ENCODE results near the gene ARIH2. TPM values are rescaled to one million over a fixed set of nuclear protein-coding genes. Genes with fewer than 3 reads are reported as not detected.

Gene ARIH2
- polyA plus RNA-seq, 1 donor (not counting 4 experiments of a cell fraction or from before 2014, with no cell fraction given) = 66.7 TPM

DNA sequence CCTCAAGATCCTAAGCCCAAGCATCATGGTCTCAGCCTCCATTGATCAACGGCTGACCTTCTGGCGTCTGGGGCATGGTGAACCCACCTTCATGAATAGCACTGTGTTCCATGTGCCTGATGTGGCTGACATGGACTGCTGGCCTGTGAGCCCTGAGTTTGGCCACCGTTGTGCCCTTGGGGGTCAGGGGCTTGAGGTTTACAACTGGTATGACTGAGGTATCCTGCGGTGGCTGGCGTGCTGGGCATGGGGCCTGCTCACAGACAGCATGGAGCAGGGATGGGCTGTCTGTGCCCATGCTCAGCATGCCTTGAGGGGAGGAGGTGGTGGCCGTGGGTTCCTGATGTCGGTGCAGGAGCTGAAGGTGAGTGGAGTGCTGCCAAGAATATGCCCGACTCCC, 96.4 kb downstream of the ARIH2 start:
- Histone ChIP-seq H3K79me2 (ENCODE audit: control insufficient read depth, insufficient read depth, low read length) (peaks cover 37% of the 10 kb centered on the region), H3K9me1 (ENCODE audit: control insufficient read depth, extremely low read depth, insufficient read depth, low read length) (peaks cover 8% of the 10 kb centered on the region), H2AFZ (ENCODE audit: control insufficient read depth, low read length) (no peak overlapping the region), H3K4me1 (ENCODE audit: control insufficient read depth, extremely low read depth, insufficient read depth, low read length) (peaks cover 28% of the 10 kb centered on the region), H3K9ac (ENCODE audit: control insufficient read depth, extremely low read depth, insufficient read depth, low read length) (no peak overlapping the region), H3K4me2 (ENCODE audit: control insufficient read depth, extremely low read depth, insufficient read depth, low read depth, low read length) (no peak overlapping the region), H3K4me3 (ENCODE audit: control insufficient read depth in 2 of 3, extremely low read depth in 1 of 3, insufficient read depth in 2 of 3, low read depth in 1 of 3, low read length in 3 of 3) (no peak overlapping the region), H3K36me3 (ENCODE audit: control insufficient read depth in 2 of 2, extremely low read depth in 1 of 2, insufficient read depth in 2 of 2, low read length in 2 of 2) (peaks cover 15 to 52% of the 10 kb centered on the region in 2 experiments), H4K20me1 (ENCODE audit: control insufficient read depth, extremely low read depth, insufficient read depth, low read length) (peaks cover 27% of the 10 kb centered on the region), H3K9me3 (ENCODE audit: control insufficient read depth, low read depth, low read length) (no peaks in the 10 kb centered on the region), H3K27ac (ENCODE audit: control insufficient read depth, insufficient read depth, low read length) (no peak overlapping the region), H3K27me3 (ENCODE audit: control insufficient read depth, extremely low read depth, insufficient read depth, low read length) (no peaks in the 10 kb centered on the region)
- dilution Hi-C loops (cut with MboI; ENCODE audit: extremely low pct_ligation_motif_present, low sequenced_read_pairs) = no loop called here
- FAIRE-seq = no peak
- TF ChIP-seq, protein P1, sequence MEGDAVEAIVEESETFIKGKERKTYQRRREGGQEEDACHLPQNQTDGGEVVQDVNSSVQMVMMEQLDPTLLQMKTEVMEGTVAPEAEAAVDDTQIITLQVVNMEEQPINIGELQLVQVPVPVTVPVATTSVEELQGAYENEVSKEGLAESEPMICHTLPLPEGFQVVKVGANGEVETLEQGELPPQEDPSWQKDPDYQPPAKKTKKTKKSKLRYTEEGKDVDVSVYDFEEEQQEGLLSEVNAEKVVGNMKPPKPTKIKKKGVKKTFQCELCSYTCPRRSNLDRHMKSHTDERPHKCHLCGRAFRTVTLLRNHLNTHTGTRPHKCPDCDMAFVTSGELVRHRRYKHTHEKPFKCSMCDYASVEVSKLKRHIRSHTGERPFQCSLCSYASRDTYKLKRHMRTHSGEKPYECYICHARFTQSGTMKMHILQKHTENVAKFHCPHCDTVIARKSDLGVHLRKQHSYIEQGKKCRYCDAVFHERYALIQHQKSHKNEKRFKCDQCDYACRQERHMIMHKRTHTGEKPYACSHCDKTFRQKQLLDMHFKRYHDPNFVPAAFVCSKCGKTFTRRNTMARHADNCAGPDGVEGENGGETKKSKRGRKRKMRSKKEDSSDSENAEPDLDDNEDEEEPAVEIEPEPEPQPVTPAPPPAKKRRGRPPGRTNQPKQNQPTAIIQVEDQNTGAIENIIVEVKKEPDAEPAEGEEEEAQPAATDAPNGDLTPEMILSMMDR (optimal IDR thresholded peaks at IDR 0.05 in 1 of 3, IDR thresholded peaks at IDR 0.05 in 1 of 3, conservative IDR thresholded peaks at IDR 0.05 in 1 of 3; ENCODE audit: extremely low read depth in 1 of 3, insufficient read depth in 2 of 3, low read length in 3 of 3) = no peak
- TF ChIP-seq EZH2 (IDR thresholded peaks at IDR 0.05; ENCODE audit: low read length) = no peak
- DNase-seq (ENCODE audit: low read depth, low spot score) = no peak

- H3K4me2 ChIP-seq (ENCODE audit: control insufficient read depth, extremely low read depth, insufficient read depth, low read depth, low read length) = no peak overlapping the region
- H3K4me3 ChIP-seq (ENCODE audit: control insufficient read depth in 2 of 3, extremely low read depth in 1 of 3, insufficient read depth in 2 of 3, low read depth in 1 of 3, low read length in 3 of 3) = no peak overlapping the region
- no peak overlapping the region for H3K9ac ChIP-seq (ENCODE audit: control insufficient read depth, extremely low read depth, insufficient read depth, low read length)
- peaks cover 32% of the 10 kb centered on the region for H3K4me1 ChIP-seq (ENCODE audit: control insufficient read depth, extremely low read depth, insufficient read depth, low read length)
- peaks cover 44% of the 10 kb centered on the region for H3K79me2 ChIP-seq (ENCODE audit: control insufficient read depth, insufficient read depth, low read length)
- no peaks in the 10 kb centered on the region for H3K9me3 ChIP-seq (ENCODE audit: control insufficient read depth, low read depth, low read length)
- H3K27me3 ChIP-seq (ENCODE audit: control insufficient read depth, extremely low read depth, insufficient read depth, low read length) = no peaks in the 10 kb centered on the region
- dilution Hi-C loops (cut with MboI; ENCODE audit: extremely low pct_ligation_motif_present, low sequenced_read_pairs) = no loop called here
- peaks cover 15 to 52% of the 10 kb centered on the region in 2 experiments for H3K36me3 ChIP-seq (ENCODE audit: control insufficient read depth in 2 of 2, extremely low read depth in 1 of 2, insufficient read depth in 2 of 2, low read length in 2 of 2)
- DNase-seq (ENCODE audit: low read depth, low spot score) (no peak), FAIRE-seq (no peak)
- no peak overlapping the region for H2AFZ ChIP-seq (ENCODE audit: control insufficient read depth, low read length)
- H4K20me1 ChIP-seq (ENCODE audit: control insufficient read depth, extremely low read depth, insufficient read depth, low read length) = peaks cover 27% of the 10 kb centered on the region
- H3K27ac ChIP-seq (ENCODE audit: control insufficient read depth, insufficient read depth, low read length) = no peak overlapping the region
- H3K9me1 ChIP-seq (ENCODE audit: control insufficient read depth, extremely low read depth, insufficient read depth, low read length) = peaks cover 8% of the 10 kb centered on the region
- TF ChIP-seq EZH2 (IDR thresholded peaks at IDR 0.05; ENCODE audit: low read length) = no peak
- TF ChIP-seq, protein P1 (optimal IDR thresholded peaks at IDR 0.05 in 1 of 3, IDR thresholded peaks at IDR 0.05 in 1 of 3, conservative IDR thresholded peaks at IDR 0.05 in 1 of 3; ENCODE audit: extremely low read depth in 1 of 3, insufficient read depth in 2 of 3, low read length in 3 of 3) = no peak
These were observed 97.1 kb downstream of the ARIH2 start for GRCh38 chr3:49015765-49016164.

Data from keratinocyte (primary cell).